ENCODE measurements around the gene BMPER. TPM values are rescaled to one million over a fixed set of nuclear protein-coding genes. Genes with fewer than 3 reads are reported as not detected.

The BMPER gene
- total and polyA plus RNA-seq, 2 of the 8 experiments (the other 6 are each of a cell fraction or from before 2014, with no cell fraction given) = 0.33 to 0.69 TPM

GRCh38 chr7:34104115-34104514, 198.8 kb downstream of the BMPER start:
- Histone ChIP-seq H2BK15ac (ENCODE audit: low read length) (no peak overlapping the region), H3K56ac (replicated peaks; ENCODE audit: insufficient read length, low read depth, low read length) (no peak overlapping the region), H3K79me1 (ENCODE audit: low read depth, low read length) (no peaks in the 10 kb centered on the region), H3K4me1 (replicated peaks in 1 of 4; ENCODE audit: control insufficient read depth in 3 of 4, insufficient read depth in 4 of 4, low read length in 3 of 4) (peaks cover 0 to 4% (median 0%) of the 10 kb centered on the region in 4 experiments; a peak in 1 of 7 replicates), H4K91ac (replicated peaks; ENCODE audit: insufficient read length, low read length) (no peak overlapping the region), H2BK120ac (replicated peaks; ENCODE audit: low read depth, low read length) (no peak overlapping the region), H3K9ac (replicated peaks in 1 of 4; ENCODE audit: extremely low read depth in 1 of 4, low read depth in 3 of 4, low read length in 3 of 4) (no peak overlapping the region), H2BK20ac (ENCODE audit: low read length) (no peak overlapping the region; the same call in 1 of the 2 replicates), H3K4me3 (ENCODE audit: extremely low read depth in 1 of 4, insufficient read depth in 2 of 4, low read depth in 3 of 4, low read length in 4 of 4) (no peak overlapping the region), H4K8ac (ENCODE audit: extremely low read depth, insufficient read depth, low read length) (no peak overlapping the region), H4K20me1 (replicated peaks in 1 of 2; ENCODE audit: control insufficient read depth in 1 of 2, insufficient read depth in 2 of 2, low read length in 2 of 2) (no peaks in the 10 kb centered on the region), H3K18ac (ENCODE audit: extremely low read depth, low read length) (no peak overlapping the region), H3K4me2 (ENCODE audit: insufficient read depth in 1 of 2, low read depth in 2 of 2, low read length in 2 of 2) (no peak overlapping the region), H3K14ac (ENCODE audit: insufficient read length) (no peak overlapping the region), H3K79me2 (ENCODE audit: control insufficient read depth in 1 of 2, insufficient read depth in 2 of 2, low read length in 2 of 2) (no peaks in the 10 kb centered on the region), H2AFZ (ENCODE audit: low read length) (no peak overlapping the region), H3K27me3 (replicated peaks in 1 of 4; ENCODE audit: control insufficient read depth in 3 of 4, extremely low read depth in 1 of 4, insufficient read depth in 3 of 4, low read length in 3 of 4) (no peaks in the 10 kb centered on the region), H3K23me2 (ENCODE audit: low read depth, low read length) (no peaks in the 10 kb centered on the region), H3K36me3 (ENCODE audit: control insufficient read depth in 2 of 4, insufficient read depth in 4 of 4, low read length in 3 of 4) (no peaks in the 10 kb centered on the region; a peak in 1 of 8 replicates), H3K27ac (ENCODE audit: low read depth, low read length) (no peak overlapping the region), H2AK5ac (ENCODE audit: low read depth, low read length) (no peak overlapping the region), H2BK12ac (ENCODE audit: low read depth, low read length) (no peak overlapping the region), H3K9me3 (ENCODE audit: insufficient read depth in 2 of 2, low read depth in 1 of 2, low read length in 1 of 2) (no peaks in the 10 kb centered on the region), H4K5ac (ENCODE audit: insufficient read length, low read depth, low read length) (no peak overlapping the region), H2BK5ac (ENCODE audit: low read depth, low read length) (no peak overlapping the region), H3K23ac (ENCODE audit: insufficient read length) (no peak overlapping the region), H3K4ac (replicated peaks; ENCODE audit: insufficient read length, low read depth, low read length) (no peak overlapping the region)
- POLR2A ChIA-PET (ENCODE audit: partially characterized antibody) = no interaction called here
- DNase-seq (ENCODE audit: low read depth in 1 of 2, low spot score in 2 of 2) = no peak
- WGBS, 2 experiments (ENCODE audit: extremely low coverage in 1 of 2, insufficient coverage in 1 of 2, insufficient read length in 1 of 2, insufficient replicate concordance in 2 of 2, low coverage in 1 of 2, low lambda C conversion rate in 2 of 2, missing lambda C conversion rate in 1 of 2) = 77% methylated on average over 6 of the region's 6 CpGs; no CpG with 5 or more reads in 1 of the 2 experiments
- no peak for FAIRE-seq
- CTCF ChIA-PET (ENCODE audit: partially characterized antibody) = interaction anchor here (0.7 to 1.8 kb wide), 4 partner anchors 10 to 16 kb away, joined by 3 to 5 read pairs (median 4); no protein-coding TSS in a partner anchor
- no peak for TF ChIP-seq CTCF (IDR thresholded peaks at IDR 0.05; ENCODE audit: control extremely low read depth in 1 of 3, insufficient read depth in 1 of 3, low read depth in 1 of 3, low read length in 3 of 3)
- no peak for TF ChIP-seq SIX5 (IDR thresholded peaks at IDR 0.05; ENCODE audit: low read depth, low read length)
- no peak for TF ChIP-seq ZNF274 (IDR thresholded peaks at IDR 0.05; ENCODE audit: borderline replicate concordance, extremely low read depth, low read length)
- TF ChIP-seq E2F6 (IDR thresholded peaks at IDR 0.05) = no peak
- TF ChIP-seq SIRT6 (IDR thresholded peaks at IDR 0.05; ENCODE audit: low read length) = no peak
- TF ChIP-seq NANOG (IDR thresholded peaks at IDR 0.05; ENCODE audit: insufficient read depth, low read depth, low read length, poor library complexity, severe bottlenecking) = no peak
- TF ChIP-seq KDM4A (IDR thresholded peaks at IDR 0.05; ENCODE audit: low read depth, low read length, severe bottlenecking) = no peak
- no peak for TF ChIP-seq TAF7 (optimal IDR thresholded peaks at IDR 0.05; ENCODE audit: borderline replicate concordance, low read depth, low read length)
- no peak for TF ChIP-seq SRF (IDR thresholded peaks at IDR 0.05; ENCODE audit: low read depth, low read length)
- TF ChIP-seq KDM5A (IDR thresholded peaks at IDR 0.05; ENCODE audit: low read length) = no peak
- TF ChIP-seq POU5F1 (IDR thresholded peaks at IDR 0.05; ENCODE audit: low read depth, low read length) = no peak

Measured in H1 (cell line).